Fibroblast of pulmonary artery (primary cell): ENCODE measurements around the gene PDGFD.

Experiments
- DNase-seq: peaks from one replicate; pipeline ENCODE4 v3.0.0-alpha.2; 2010; ENCODE audit warnings: low read depth
- H3K4me3 ChIP-seq: replicated peaks from 2 replicates; pipeline ENCODE4 v1.5.1; 2011; ENCODE audit warnings: low read depth, mild to moderate bottlenecking, control low read depth, low read length, moderate library complexity
- CTCF ChIP-seq: IDR thresholded peaks from 2 replicates; pipeline ENCODE4 v1.5.1; 2011; ENCODE audit warnings: mild to moderate bottlenecking, control low read depth, low read length, inconsistent platforms; ENCODE audit errors: missing control alignments

PDGFD gene

GRCh38 chr11:104122011-104122635, 41.8 kb downstream of the PDGFD start:
- H3K4me3 ChIP-seq = no peak overlapping the region
- TF ChIP-seq CTCF = no peak
- no peak for DNase-seq

- no peak overlapping the region for H3K4me3 ChIP-seq
- no peak for TF ChIP-seq CTCF
- DNase-seq = no peak
Observed at GRCh38 chr11:104120493-104121137, 43.3 kb downstream of the PDGFD start.

- no peak for TF ChIP-seq CTCF
- no peak overlapping the region for H3K4me3 ChIP-seq
- DNase-seq = no peak
Observed at GRCh38 chr11:104118105-104118744, 45.7 kb downstream of the PDGFD start.

GRCh38 chr11:104113541-104113940, 50.4 kb downstream of the PDGFD start:
- no peak overlapping the region for H3K4me3 ChIP-seq
- DNase-seq = no peak
- TF ChIP-seq CTCF = no peak

GRCh38 chr11:104106136-104106754, 57.7 kb downstream of the PDGFD start:
- peak; percentile 21 for DNase-seq

GRCh38 chr11:104105155-104105554, 58.8 kb downstream of the PDGFD start:
- no peak overlapping the region for H3K4me3 ChIP-seq
- TF ChIP-seq CTCF = no peak
- DNase-seq = no peak

More at GRCh38 chr11:104106136-104106754, 57.7 kb downstream of the PDGFD start:
- H3K4me3 ChIP-seq = no peak overlapping the region
- no peak for TF ChIP-seq CTCF
